OCI-LY1 (cell line): ENCODE results near the gene STAB1.

ENCODE experiments used
- H2AFZ ChIP-seq: fragments of 200-600 bp; sonication (generic), shearing (Covaris generic); 2 replicates; pipeline ENCODE4 v1.6.0; 2014; ENCODE audit warnings: antibody characterized with exemption, mild to moderate bottlenecking, low read length
- H3F3A ChIP-seq: fragments of 200-600 bp; sonication (generic), shearing (Covaris generic); 2 replicates; pipeline ENCODE4 v1.6.0; 2014; ENCODE audit warnings: mild to moderate bottlenecking, antibody characterized with exemption, low read length, moderate library complexity; ENCODE audit not compliant: insufficient read depth
- H3K27ac ChIP-seq: fragments of 200-600 bp; sonication (generic); 2 replicates; pipeline ENCODE4 v1.5.1; 2014; ENCODE audit warnings: low read length, mixed run types, mild to moderate bottlenecking, low read depth; ENCODE audit not compliant: poor library complexity, severe bottlenecking
- H3K27me3 ChIP-seq: fragments of 200-600 bp; sonication (generic); 2 replicates; pipeline ENCODE4 v1.6.0; 2014; ENCODE audit warnings: antibody characterized with exemption, mild to moderate bottlenecking, low read length, moderate library complexity; ENCODE audit not compliant: insufficient read depth
- H3K36me3 ChIP-seq: fragments of 200-600 bp; sonication (generic); 2 replicates; pipeline ENCODE4 v1.6.1; 2014; ENCODE audit warnings: mild to moderate bottlenecking, antibody characterized with exemption, low read length, moderate library complexity, mixed read lengths; ENCODE audit not compliant: insufficient read depth
- H3K4me1 ChIP-seq: fragments of 200-600 bp; sonication (generic); 2 replicates; pipeline ENCODE4 v1.5.1; 2014; ENCODE audit warnings: mild to moderate bottlenecking, low read length, moderate library complexity; ENCODE audit not compliant: insufficient read depth, severe bottlenecking
- H3K4me2 ChIP-seq: fragments of 200-600 bp; sonication (generic), shearing (Covaris generic); 2 replicates; pipeline ENCODE4 v1.6.1; 2014; ENCODE audit warnings: low read length
- H3K4me3 ChIP-seq: fragments of 200-600 bp; sonication (generic); 2 replicates; pipeline ENCODE4 v1.5.1; 2014; ENCODE audit warnings: low read length, low read depth, mild to moderate bottlenecking, mixed read lengths; ENCODE audit not compliant: poor library complexity, severe bottlenecking
- H3K79me2 ChIP-seq: fragments of 200-600 bp; shearing (Covaris generic); 2 replicates; pipeline ENCODE4 v1.6.1; 2016; ENCODE audit warnings: mixed run types, low read length, mixed read lengths; ENCODE audit not compliant: insufficient read depth
- H3K9ac ChIP-seq: fragments of 200-600 bp; sonication (generic), shearing (Covaris generic); 2 replicates; pipeline ENCODE4 v1.6.1; 2014; ENCODE audit warnings: mild to moderate bottlenecking, low read length, mixed read lengths
- H3K9me2 ChIP-seq: fragments of 200-600 bp; sonication (generic), shearing (Covaris generic); 2 replicates; pipeline ENCODE4 v1.6.1; 2014; ENCODE audit warnings: low read depth, mild to moderate bottlenecking, low read length, mixed read lengths
- H3K9me3 ChIP-seq: fragments of 200-600 bp; shearing (Covaris generic); 2 replicates; pipeline ENCODE4 v1.6.1; 2014; ENCODE audit warnings: low read length, mixed read lengths
- H4K20me1 ChIP-seq: fragments of 200-600 bp; sonication (generic), shearing (Covaris generic); 2 replicates; pipeline ENCODE4 v1.6.0; 2016; ENCODE audit warnings: mild to moderate bottlenecking, low read length; ENCODE audit not compliant: insufficient read depth
- CTCF ChIP-seq: fragments of 200-600 bp; sonication (generic), shearing (Covaris generic); IDR thresholded peaks from 2 replicates; pipeline ENCODE4 v1.5.1; 2017; ENCODE audit warnings: mild to moderate bottlenecking, antibody characterized with exemption, low read length, moderate library complexity, mixed read lengths
- EZH2 ChIP-seq: fragments of 200-600 bp; sonication (generic), shearing (Covaris generic); IDR thresholded peaks from 2 replicates; pipeline ENCODE4 v1.8.0; 2017; ENCODE audit warnings: borderline replicate concordance, mixed run types, mild to moderate bottlenecking, antibody characterized with exemption, low read length, moderate library complexity, mixed read lengths

The STAB1 gene

GRCh38 chr3:52477076-52477795, 17.9 kb upstream of the STAB1 start:
- no peak for TF ChIP-seq EZH2
- no peak for TF ChIP-seq CTCF
- Histone ChIP-seq H3K36me3 (peaks cover 97% of the 10 kb centered on the region), H3K4me2 (no peak overlapping the region), H3K4me3 (no peak overlapping the region), H4K20me1 (no peaks in the 10 kb centered on the region), H3K79me2 (no peaks in the 10 kb centered on the region), H3F3A (no peaks in the 10 kb centered on the region), H2AFZ (no peak overlapping the region), H3K9ac (no peak overlapping the region), H3K9me2 (no peaks in the 10 kb centered on the region), H3K4me1 (no peaks in the 10 kb centered on the region), H3K27ac (no peak overlapping the region), H3K27me3 (no peaks in the 10 kb centered on the region), H3K9me3 (no peaks in the 10 kb centered on the region)

GRCh38 chr3:52477796-52478095, 17.4 kb upstream of the STAB1 start:
- TF ChIP-seq EZH2 (no peak), CTCF (no peak)
- Histone ChIP-seq H2AFZ (no peak overlapping the region), H4K20me1 (no peaks in the 10 kb centered on the region), H3K27me3 (no peaks in the 10 kb centered on the region), H3K9ac (no peak overlapping the region), H3F3A (no peaks in the 10 kb centered on the region), H3K9me3 (no peaks in the 10 kb centered on the region), H3K4me3 (no peak overlapping the region), H3K4me1 (no peaks in the 10 kb centered on the region), H3K27ac (no peak overlapping the region), H3K4me2 (no peak overlapping the region), H3K36me3 (peaks cover 96% of the 10 kb centered on the region), H3K9me2 (no peaks in the 10 kb centered on the region), H3K79me2 (no peaks in the 10 kb centered on the region)

GRCh38 chr3:52479037-52479876, 15.9 kb upstream of the STAB1 start:
- Histone ChIP-seq H3K36me3 (peaks cover 82% of the 10 kb centered on the region), H3K9me2 (no peaks in the 10 kb centered on the region), H3F3A (no peaks in the 10 kb centered on the region), H3K79me2 (no peaks in the 10 kb centered on the region), H3K27me3 (no peaks in the 10 kb centered on the region), H2AFZ (no peak overlapping the region), H3K9ac (no peak overlapping the region), H3K4me1 (no peaks in the 10 kb centered on the region), H3K9me3 (no peaks in the 10 kb centered on the region), H4K20me1 (no peaks in the 10 kb centered on the region), H3K4me3 (no peak overlapping the region), H3K27ac (no peak overlapping the region), H3K4me2 (no peak overlapping the region)
- TF ChIP-seq EZH2 (no peak), CTCF (no peak)
